ENCODE results near the gene JCHAIN. TPM values are rescaled to one million over a fixed set of nuclear protein-coding genes. Genes with fewer than 3 reads are reported as not detected.

Gene JCHAIN
- total and polyA plus RNA-seq, 2 donors: 34.7 to 48.5 TPM

- no peak overlapping the region for H3K4me3 ChIP-seq (ENCODE audit: low read length in 2 of 2)
- DNase-seq (ENCODE audit: low read depth in 6 of 9, low spot score in 9 of 9): peak in 1 of 9 donors; percentile 40
- H3K27ac ChIP-seq (ENCODE audit: low read depth in 1 of 2, low read length in 1 of 2): no peak overlapping the region
- no peaks in the 10 kb centered on the region for H3K36me3 ChIP-seq (ENCODE audit: control insufficient read depth in 2 of 2, insufficient read depth in 2 of 2, low read length in 1 of 2)
- WGBS: 95% methylated on average over 4 of the region's 4 CpGs
- H3K27me3 ChIP-seq (ENCODE audit: control insufficient read depth in 2 of 2, insufficient read depth in 1 of 2, low read length in 1 of 2): no peaks in the 10 kb centered on the region
- peaks cover 0 to under 1% of the 10 kb centered on the region in 2 donors for H3K4me1 ChIP-seq (ENCODE audit: control insufficient read depth in 2 of 2, insufficient read depth in 2 of 2, low read length in 2 of 2)
- H3K9me3 ChIP-seq (ENCODE audit: control insufficient read depth in 2 of 2, insufficient read depth in 1 of 2, low read length in 1 of 2): no peaks in the 10 kb centered on the region
Measured at GRCh38 chr4:70619288-70619687, 47.0 kb downstream of the JCHAIN start.

- no peak for DNase-seq (ENCODE audit: low read depth in 6 of 9, low spot score in 9 of 9)
- no peaks in the 10 kb centered on the region for H3K36me3 ChIP-seq (ENCODE audit: control insufficient read depth in 2 of 2, insufficient read depth in 2 of 2, low read length in 1 of 2)
- H3K9me3 ChIP-seq (ENCODE audit: control insufficient read depth in 2 of 2, insufficient read depth in 1 of 2, low read length in 1 of 2): no peaks in the 10 kb centered on the region
- H3K27me3 ChIP-seq (ENCODE audit: control insufficient read depth in 2 of 2, insufficient read depth in 1 of 2, low read length in 1 of 2): no peaks in the 10 kb centered on the region
- peaks cover 7 to 9% of the 10 kb centered on the region in 2 donors for H3K4me1 ChIP-seq (ENCODE audit: control insufficient read depth in 2 of 2, insufficient read depth in 2 of 2, low read length in 2 of 2)
- WGBS: 93% methylated on average over 3 of the region's 3 CpGs
- no peak overlapping the region for H3K27ac ChIP-seq (ENCODE audit: low read depth in 1 of 2, low read length in 1 of 2)
- no peak overlapping the region for H3K4me3 ChIP-seq (ENCODE audit: low read length in 2 of 2)
Measured at GRCh38 chr4:70614184-70614555, 52.1 kb downstream of the JCHAIN start.

- no peak overlapping the region for H3K4me3 ChIP-seq (ENCODE audit: low read length in 2 of 2)
- DNase-seq (ENCODE audit: low read depth in 6 of 9, low spot score in 9 of 9): peak in 1 of 9 donors; percentile 62
- peaks cover 7 to 9% of the 10 kb centered on the region in 2 donors for H3K4me1 ChIP-seq (ENCODE audit: control insufficient read depth in 2 of 2, insufficient read depth in 2 of 2, low read length in 2 of 2)
- WGBS: 26% methylated on average over 9 of the region's 9 CpGs
- H3K36me3 ChIP-seq (ENCODE audit: control insufficient read depth in 2 of 2, insufficient read depth in 2 of 2, low read length in 1 of 2): no peaks in the 10 kb centered on the region
- H3K9me3 ChIP-seq (ENCODE audit: control insufficient read depth in 2 of 2, insufficient read depth in 1 of 2, low read length in 1 of 2): no peaks in the 10 kb centered on the region
- H3K27ac ChIP-seq (ENCODE audit: low read depth in 1 of 2, low read length in 1 of 2): no peak overlapping the region
- no peaks in the 10 kb centered on the region for H3K27me3 ChIP-seq (ENCODE audit: control insufficient read depth in 2 of 2, insufficient read depth in 1 of 2, low read length in 1 of 2)
Measured at GRCh38 chr4:70613306-70614183, 52.8 kb downstream of the JCHAIN start.

- DNase-seq (ENCODE audit: low read depth in 6 of 9, low spot score in 9 of 9): no peak
- H3K36me3 ChIP-seq (ENCODE audit: control insufficient read depth in 2 of 2, insufficient read depth in 2 of 2, low read length in 1 of 2): no peaks in the 10 kb centered on the region
- H3K27me3 ChIP-seq (ENCODE audit: control insufficient read depth in 2 of 2, insufficient read depth in 1 of 2, low read length in 1 of 2): no peaks in the 10 kb centered on the region
- H3K4me1 ChIP-seq (ENCODE audit: control insufficient read depth in 2 of 2, insufficient read depth in 2 of 2, low read length in 2 of 2): peaks cover 0 to 1% of the 10 kb centered on the region in 2 donors
- no peak overlapping the region for H3K27ac ChIP-seq (ENCODE audit: low read depth in 1 of 2, low read length in 1 of 2)
- H3K4me3 ChIP-seq (ENCODE audit: low read length in 2 of 2): no peak overlapping the region
- 89% methylated on average over 2 of the region's 2 CpGs for WGBS
- no peaks in the 10 kb centered on the region for H3K9me3 ChIP-seq (ENCODE audit: control insufficient read depth in 2 of 2, insufficient read depth in 1 of 2, low read length in 1 of 2)
Measured at GRCh38 chr4:70608324-70608723, 58.0 kb downstream of the JCHAIN start.

- no peak overlapping the region for H3K27ac ChIP-seq (ENCODE audit: low read depth in 1 of 2, low read length in 1 of 2)
- H3K27me3 ChIP-seq (ENCODE audit: control insufficient read depth in 2 of 2, insufficient read depth in 1 of 2, low read length in 1 of 2): no peaks in the 10 kb centered on the region
- DNase-seq (ENCODE audit: low read depth in 6 of 9, low spot score in 9 of 9): no peak
- no peaks in the 10 kb centered on the region for H3K36me3 ChIP-seq (ENCODE audit: control insufficient read depth in 2 of 2, insufficient read depth in 2 of 2, low read length in 1 of 2)
- no peaks in the 10 kb centered on the region for H3K4me1 ChIP-seq (ENCODE audit: control insufficient read depth in 2 of 2, insufficient read depth in 2 of 2, low read length in 2 of 2)
- H3K4me3 ChIP-seq (ENCODE audit: low read length in 2 of 2): no peak overlapping the region
- H3K9me3 ChIP-seq (ENCODE audit: control insufficient read depth in 2 of 2, insufficient read depth in 1 of 2, low read length in 1 of 2): no peaks in the 10 kb centered on the region
- WGBS: 98% methylated on average over 3 of the region's 3 CpGs
Measured at GRCh38 chr4:70607334-70607853, 58.9 kb downstream of the JCHAIN start.

GRCh38 chr4:70606459-70606858 lies 59.8 kb downstream of the JCHAIN start:
- no peaks in the 10 kb centered on the region for H3K4me1 ChIP-seq (ENCODE audit: control insufficient read depth in 2 of 2, insufficient read depth in 2 of 2, low read length in 2 of 2)
- H3K27me3 ChIP-seq (ENCODE audit: control insufficient read depth in 2 of 2, insufficient read depth in 1 of 2, low read length in 1 of 2): no peaks in the 10 kb centered on the region
- H3K36me3 ChIP-seq (ENCODE audit: control insufficient read depth in 2 of 2, insufficient read depth in 2 of 2, low read length in 1 of 2): no peaks in the 10 kb centered on the region
- DNase-seq (ENCODE audit: low read depth in 6 of 9, low spot score in 9 of 9): no peak
- H3K9me3 ChIP-seq (ENCODE audit: control insufficient read depth in 2 of 2, insufficient read depth in 1 of 2, low read length in 1 of 2): no peaks in the 10 kb centered on the region
- no peak overlapping the region for H3K27ac ChIP-seq (ENCODE audit: low read depth in 1 of 2, low read length in 1 of 2)
- 95% methylated on average over 8 of the region's 8 CpGs for WGBS
- no peak overlapping the region for H3K4me3 ChIP-seq (ENCODE audit: low read length in 2 of 2)

Other genes with a start within 250 kb of the JCHAIN start
- gene MUC7, start 194.3 kb downstream of the JCHAIN start, total RNA-seq: not detected
- gene MUC7, start 194.3 kb downstream of the JCHAIN start, polyA plus RNA-seq: 0.11 TPM
- 0.57 TPM for gene AMTN, start 147.9 kb downstream of the JCHAIN start, total RNA-seq
- gene AMTN, start 147.9 kb downstream of the JCHAIN start, polyA plus RNA-seq: 1.4 TPM
- 0.19 TPM for gene AMBN, start 74.3 kb downstream of the JCHAIN start, total RNA-seq
- gene AMBN, start 74.3 kb downstream of the JCHAIN start, polyA plus RNA-seq: 0.84 TPM
- gene ENAM, start 37.8 kb downstream of the JCHAIN start, total RNA-seq: 1.2 TPM
- 0.07 TPM for gene ENAM, start 37.8 kb downstream of the JCHAIN start, polyA plus RNA-seq
- 30.5 TPM for gene UTP3, start 22.0 kb upstream of the JCHAIN start, total RNA-seq
- 53.9 TPM for gene UTP3, start 22.0 kb upstream of the JCHAIN start, polyA plus RNA-seq
- gene RUFY3, start 55.5 kb upstream of the JCHAIN start, total RNA-seq: 75.3 TPM
- 37.3 TPM for gene RUFY3, start 55.5 kb upstream of the JCHAIN start, polyA plus RNA-seq
- 118 TPM for gene GRSF1, start 173.4 kb upstream of the JCHAIN start, total RNA-seq
- 78.7 TPM for gene GRSF1, start 173.4 kb upstream of the JCHAIN start, polyA plus RNA-seq
- gene MOB1B, start 235.9 kb upstream of the JCHAIN start, total RNA-seq: 14.4 TPM
- 15.1 TPM for gene MOB1B, start 235.9 kb upstream of the JCHAIN start, polyA plus RNA-seq